Stomach (tissue), 4 donors: ENCODE measurements around the gene UGT1A10.

Source experiments
- CTCF ChIP-seq, 7 experiments: fragments of 450-650 bp in 4 of 7; fragments of 200-600 bp in 3 of 7; sonication (generic) in 3 of 7; IDR thresholded peaks; one replicate each; pipeline ENCODE4 v1.5.1; 2016 to 2019; ENCODE audit warnings: antibody characterized with exemption in 7 of 7, control low read depth in 2 of 7, mild to moderate bottlenecking in 1 of 7
- EP300 ChIP-seq: sonication (generic); formaldehyde crosslinking; IDR thresholded peaks from one replicate; pipeline ENCODE4 v1.6.1; 2017; ENCODE audit warnings: antibody characterized with exemption
- POLR2A ChIP-seq, 4 donors: fragments of 450-650 bp; IDR thresholded peaks; one replicate each; pipeline ENCODE4 v1.6.1; 2016; ENCODE audit warnings: antibody characterized with exemption in 4 of 4, control low read depth in 2 of 4, mild to moderate bottlenecking in 1 of 4, moderate library complexity in 1 of 4
- POLR2AphosphoS5 ChIP-seq, 3 donors: sonication (generic); formaldehyde crosslinking; IDR thresholded peaks; one replicate each; pipeline ENCODE4 v1.6.1; 2016; ENCODE audit warnings: antibody characterized with exemption in 3 of 3

GRCh38 chr2:233791883-233792329 lies 155.7 kb downstream of the UGT1A10 start:
- TF ChIP-seq CTCF (IDR thresholded peaks at IDR 0.05) (no peak), POLR2AphosphoS5 (IDR thresholded peaks at IDR 0.05) (no peak), POLR2A (IDR thresholded peaks at IDR 0.05) (no peak), EP300 (no peak)
